Left lung (tissue), 10 donors: ENCODE data around the gene MTX3. TPM values are rescaled to one million over a fixed set of nuclear protein-coding genes. Genes with fewer than 3 reads are reported as not detected.
A peak's percentile ranks its signal among the peaks of the same experiment; 100 is the strongest.

Experiments
- ATAC-seq: fragments of 200-7000 bp; cut with Tn5 transposase; one replicate; pipeline ENCODE4 v1.9.1; 2020; ENCODE audit warnings: moderate library complexity
- DNase-seq, 4 donors: peaks; one replicate each; pipeline ENCODE4 v3.0.0-alpha.2; 2013 to 2020
- H3K27ac ChIP-seq, 2 donors: fragments of 200-600 bp; sonication (generic) in 1 of 2; one replicate each; pipeline versions ENCODE4 v1.5.0 to v1.8.0; 2020 to 2021
- H3K27me3 ChIP-seq, 2 donors: fragments of 200-600 bp; sonication (generic) in 1 of 2; one replicate each; pipeline versions ENCODE4 v1.5.0 to v1.8.0; 2020 to 2021
- H3K36me3 ChIP-seq, 2 donors: fragments of 200-600 bp; sonication (generic) in 1 of 2; one replicate each; pipeline versions ENCODE4 v1.5.0 to v1.8.0; 2020 to 2021
- H3K4me1 ChIP-seq, 2 donors: fragments of 200-600 bp; one replicate each; pipeline ENCODE4 v1.8.0; 2021
- H3K4me3 ChIP-seq, 2 donors: fragments of 200-600 bp; sonication (generic) in 1 of 2; one replicate each; pipeline versions ENCODE4 v1.5.0 to v1.8.0; 2020 to 2021; ENCODE audit warnings: mild to moderate bottlenecking in 1 of 2
- H3K9me3 ChIP-seq, 2 donors: fragments of 200-600 bp; sonication (generic) in 1 of 2; one replicate each; pipeline versions ENCODE4 v1.5.0 to v1.8.0; 2020 to 2021
- intact Hi-C, 2 donors: fragments of 100-400 bp; cut with DNase I; formaldehyde crosslinking; loops; one replicate each; pipeline versions ENCODE4 v1.11.2 to v1.14.2; 2022
- polyA plus RNA-seq, 6 donors: library from polyadenylated mRNA; unstranded; fragments of 120-200 nt; gene quantifications; one replicate each; pipeline ENCODE4 v1.2.1, GENCODE V29; 2013; ENCODE audit not compliant: insufficient read length in 6 of 6
- total RNA-seq, 2 donors: library from RNA; stranded (reverse); fragmentation: NEBNext Ultra II Directional; extraction: Animal tissue kit (Norgen Biotek cat#: 25700); gene quantifications; one replicate each; pipeline ENCODE4 v1.2.1, GENCODE V29; 2021
- TF ChIP-seq, protein P1 (sequence below), 2 donors: fragments of 200-600 bp; sonication (generic) in 1 of 2; IDR thresholded peaks; one replicate each; pipeline versions ENCODE4 v1.5.0 to v1.8.0; 2021; ENCODE audit warnings: antibody characterized with exemption in 2 of 2
- donor health status: DM: no; HTN: yes; CAD: no.
- donor health status: DM: no; HTN: no; CAD: no.

The MTX3 gene
- total and polyA plus RNA-seq, 8 donors: 11.2 to 33.5 (median 27.7) TPM

DNA sequence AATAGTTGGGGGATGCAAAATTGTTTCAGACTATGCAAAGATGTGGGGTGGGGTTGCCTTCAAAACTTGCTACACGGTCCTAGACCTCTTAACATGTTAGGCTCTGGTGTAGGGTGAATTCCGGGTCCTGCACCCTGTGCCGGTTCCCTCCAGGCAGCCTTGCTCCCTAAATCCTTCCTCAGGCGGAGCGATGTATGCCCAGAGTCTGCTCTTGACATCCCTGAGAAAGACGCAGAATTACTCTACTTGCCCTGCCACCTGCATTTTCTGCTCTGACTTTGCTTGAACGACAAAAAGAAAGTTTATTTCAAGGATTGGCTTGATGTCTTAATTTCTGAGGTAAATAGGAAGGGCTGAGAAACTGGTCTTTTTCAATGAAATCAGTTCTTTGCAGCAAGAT is 44.8 kb upstream of the MTX3 start:
- Histone ChIP-seq H3K27me3 (peaks cover 41 to 56% of the 10 kb centered on the region in 2 donors), H3K27ac (no peak overlapping the region), H3K36me3 (no peaks in the 10 kb centered on the region), H3K4me1 (peaks cover 0 to 10% of the 10 kb centered on the region in 2 donors), H3K9me3 (no peaks in the 10 kb centered on the region), H3K4me3 (no peak overlapping the region)
- intact Hi-C loops: no loop called here
- no peak for ATAC-seq
- no peak for DNase-seq
- TF ChIP-seq, protein P1, sequence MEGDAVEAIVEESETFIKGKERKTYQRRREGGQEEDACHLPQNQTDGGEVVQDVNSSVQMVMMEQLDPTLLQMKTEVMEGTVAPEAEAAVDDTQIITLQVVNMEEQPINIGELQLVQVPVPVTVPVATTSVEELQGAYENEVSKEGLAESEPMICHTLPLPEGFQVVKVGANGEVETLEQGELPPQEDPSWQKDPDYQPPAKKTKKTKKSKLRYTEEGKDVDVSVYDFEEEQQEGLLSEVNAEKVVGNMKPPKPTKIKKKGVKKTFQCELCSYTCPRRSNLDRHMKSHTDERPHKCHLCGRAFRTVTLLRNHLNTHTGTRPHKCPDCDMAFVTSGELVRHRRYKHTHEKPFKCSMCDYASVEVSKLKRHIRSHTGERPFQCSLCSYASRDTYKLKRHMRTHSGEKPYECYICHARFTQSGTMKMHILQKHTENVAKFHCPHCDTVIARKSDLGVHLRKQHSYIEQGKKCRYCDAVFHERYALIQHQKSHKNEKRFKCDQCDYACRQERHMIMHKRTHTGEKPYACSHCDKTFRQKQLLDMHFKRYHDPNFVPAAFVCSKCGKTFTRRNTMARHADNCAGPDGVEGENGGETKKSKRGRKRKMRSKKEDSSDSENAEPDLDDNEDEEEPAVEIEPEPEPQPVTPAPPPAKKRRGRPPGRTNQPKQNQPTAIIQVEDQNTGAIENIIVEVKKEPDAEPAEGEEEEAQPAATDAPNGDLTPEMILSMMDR (IDR thresholded peaks at IDR 0.05): no peak

DNA sequence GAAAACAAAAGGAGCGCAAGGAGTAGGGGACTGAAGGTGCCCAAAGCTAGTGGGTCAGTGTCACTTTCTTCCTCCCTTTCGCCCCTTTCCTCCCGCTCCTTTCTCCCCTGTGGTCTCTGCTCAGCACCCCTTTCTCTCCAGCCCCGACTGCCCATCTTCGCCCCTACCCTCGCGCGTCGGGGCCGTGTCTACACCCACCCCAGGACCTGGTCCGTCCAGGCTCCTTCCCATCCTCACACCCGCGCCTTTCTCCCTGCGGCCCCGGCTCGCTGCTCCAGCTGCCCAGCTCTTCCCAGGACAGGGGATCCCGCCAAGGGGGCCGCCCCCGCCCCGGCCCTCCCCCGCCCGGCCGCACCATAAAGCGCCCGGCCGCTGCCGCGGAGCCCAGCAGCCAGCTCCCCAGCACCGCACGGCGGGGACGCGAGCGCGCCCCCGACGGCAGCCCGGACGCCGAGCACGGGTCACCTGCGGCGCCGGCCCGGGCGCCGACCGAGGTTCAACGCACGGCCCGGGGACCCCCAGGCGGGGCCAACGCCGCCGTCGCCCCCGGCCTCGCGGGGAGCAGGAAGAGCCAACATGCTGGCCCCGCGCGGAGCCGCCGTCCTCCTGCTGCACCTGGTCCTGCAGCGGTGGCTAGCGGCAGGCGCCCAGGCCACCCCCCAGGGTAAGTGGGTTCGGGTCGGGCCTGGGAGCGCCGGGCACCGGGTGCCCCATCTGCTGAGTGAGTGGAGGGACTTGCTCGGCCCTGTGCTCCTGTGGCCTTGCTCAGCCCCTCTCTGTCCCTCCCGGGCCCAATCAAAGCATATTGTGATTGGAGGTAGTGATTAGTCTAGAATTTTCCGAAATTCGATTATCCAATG is 44.1 kb upstream of the MTX3 start, which contains the start of gene THBS4:
THBS4 (plus strand) TSS at position 387 of the 860 bp plus-strand sequence; CDS start at position 577, 190 bp downstream.
- H3K4me3 ChIP-seq: no peak within 1 kb of the TSS
- H3K27ac ChIP-seq: no peak within 1 kb of the TSS
- peaks cover 41 to 56% of the 10 kb centered on the region in 2 donors for H3K27me3 ChIP-seq

DNA sequence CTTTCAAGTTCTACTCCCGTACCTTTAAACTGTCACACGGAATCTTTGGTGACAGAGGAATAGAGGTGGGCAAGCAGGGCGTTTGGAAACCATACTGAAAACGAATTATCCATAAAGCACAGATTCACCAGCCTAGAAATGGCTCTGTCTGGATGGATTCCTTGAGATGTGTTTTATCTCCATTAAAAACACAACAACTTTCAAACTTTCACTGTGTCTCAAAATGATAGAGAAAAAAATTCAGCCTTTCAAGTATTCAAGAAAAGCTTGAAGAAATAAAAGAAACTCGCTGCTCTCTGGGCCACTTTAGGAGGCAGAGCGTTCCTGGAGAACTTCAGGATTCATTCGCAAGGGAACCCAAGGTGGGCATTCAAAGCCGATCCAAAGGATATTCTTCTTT is 43.5 kb upstream of the MTX3 start:
- ATAC-seq: no peak
- Histone ChIP-seq H3K36me3 (no peaks in the 10 kb centered on the region), H3K27ac (no peak overlapping the region), H3K27me3 (peaks cover 41 to 53% of the 10 kb centered on the region in 2 donors), H3K4me1 (peaks cover 0 to 10% of the 10 kb centered on the region in 2 donors), H3K9me3 (no peaks in the 10 kb centered on the region), H3K4me3 (no peak overlapping the region)
- intact Hi-C loops: no loop called here
- no peak for DNase-seq
- TF ChIP-seq, protein P1 (IDR thresholded peaks at IDR 0.05): no peak

More for the DNA sequence above, 44.1 kb upstream of the MTX3 start, which contains the start of gene THBS4:
- Histone ChIP-seq H3K36me3 (no peaks in the 10 kb centered on the region), H3K4me1 (peaks cover 0 to 10% of the 10 kb centered on the region in 2 donors), H3K9me3 (no peaks in the 10 kb centered on the region)
- DNase-seq (peak in 2 of 4 donors; percentile 19 to 69), ATAC-seq (peak; percentile 35)
- TF ChIP-seq, protein P1 (IDR thresholded peaks at IDR 0.05): no peak
- intact Hi-C loops: no loop called here

DNA sequence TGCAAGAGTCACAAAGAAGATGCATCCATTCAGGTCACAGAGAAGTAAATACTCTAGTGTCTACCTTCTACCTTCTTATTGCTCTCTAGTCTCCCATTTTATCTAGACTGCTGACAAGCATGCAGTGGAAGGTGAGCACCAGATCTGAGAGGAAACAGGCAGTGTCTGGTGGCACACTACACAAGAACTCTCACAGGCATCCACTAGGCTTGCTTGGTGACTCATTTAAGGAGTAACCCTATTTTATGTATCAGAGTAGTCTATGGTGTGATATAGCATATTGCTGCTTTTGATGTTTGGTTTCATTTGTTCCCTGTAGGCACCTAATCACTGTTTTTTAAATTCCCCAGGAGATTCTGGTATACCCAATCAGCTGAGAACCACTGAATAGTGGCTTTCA is 42.5 kb upstream of the MTX3 start:
- Histone ChIP-seq H3K4me3 (no peak overlapping the region), H3K4me1 (peaks cover 0 to 10% of the 10 kb centered on the region in 2 donors), H3K9me3 (no peaks in the 10 kb centered on the region), H3K36me3 (no peaks in the 10 kb centered on the region), H3K27ac (no peak overlapping the region), H3K27me3 (peaks cover 41 to 52% of the 10 kb centered on the region in 2 donors)
- TF ChIP-seq, protein P1 (IDR thresholded peaks at IDR 0.05): no peak
- intact Hi-C loops: no loop called here
- ATAC-seq (no peak), DNase-seq (no peak)

DNA sequence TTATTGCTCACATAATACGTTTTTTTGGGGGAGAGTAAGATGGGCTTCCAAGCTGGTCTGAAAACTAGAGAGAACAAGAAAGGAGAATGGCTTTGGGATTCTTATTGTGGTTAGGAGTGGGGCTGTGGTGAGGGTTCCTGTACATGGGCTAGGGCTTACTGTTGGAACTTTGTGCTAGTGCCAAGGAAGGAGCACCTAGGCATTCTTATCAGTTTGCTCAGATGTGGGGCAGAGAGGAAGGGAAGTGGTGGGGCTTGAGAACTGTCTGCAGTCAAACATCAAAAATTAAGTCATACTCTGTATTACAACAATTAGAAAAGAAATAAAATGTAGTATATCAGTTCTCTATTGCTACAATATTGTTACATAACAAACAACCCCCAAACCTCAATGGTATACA is 40.0 kb upstream of the MTX3 start:
- TF ChIP-seq, protein P1 (IDR thresholded peaks at IDR 0.05): no peak

More for the DNA sequence above, 40.0 kb upstream of the MTX3 start:
- H3K9me3 ChIP-seq: no peaks in the 10 kb centered on the region
- H3K36me3 ChIP-seq: no peaks in the 10 kb centered on the region
- H3K27me3 ChIP-seq: peaks cover 22 to 32% of the 10 kb centered on the region in 2 donors
- ATAC-seq (no peak), DNase-seq (no peak)
- intact Hi-C loops: no loop called here
- H3K4me1 ChIP-seq: peaks cover 0 to 10% of the 10 kb centered on the region in 2 donors
- no peak overlapping the region for H3K27ac ChIP-seq
- no peak overlapping the region for H3K4me3 ChIP-seq
